ENCODE measurements around the gene MSH5.

GRCh38 chr6:31729979-31730630, 9.7 kb upstream of the MSH5 start:
- TF ChIP-seq CTCF (IDR thresholded peaks at IDR 0.05; ENCODE audit: low read depth, low read length) = no peak
- TF ChIP-seq POLR2A (IDR thresholded peaks at IDR 0.05; ENCODE audit: extremely low read depth, insufficient read length) = peak; percentile 35
- peak; percentile 39; the same call in 1 of the 2 replicates for TF ChIP-seq MAX (IDR thresholded peaks at IDR 0.05; ENCODE audit: low read depth, low read length)
- TF ChIP-seq MYC (IDR thresholded peaks at IDR 0.05; ENCODE audit: low read depth, low read length) = peak; percentile 35; the same call in 1 of the 2 replicates

All from NB4 (cell line).